HL-60 (cell line): ENCODE results near the gene NAT14.

ENCODE experiments used
- DNase-seq, 2 experiments: peaks; one replicate each; pipeline ENCODE4 v3.0.0-alpha.2; 2010 to 2020; ENCODE audit warnings: low read depth in 1 of 2, low spot score in 1 of 2
- H3K27ac ChIP-seq: fragments of 250-450 bp; sonication (Bioruptor Pico); replicated peaks from 2 replicates; pipeline ENCODE4 v1.5.1; 2020; ENCODE audit warnings: mild to moderate bottlenecking, moderate library complexity
- H3K27me3 ChIP-seq: fragments of 250-450 bp; sonication (Bioruptor Pico); 2 replicates; pipeline ENCODE4 v1.5.1; 2021; ENCODE audit warnings: mild to moderate bottlenecking, moderate library complexity; ENCODE audit not compliant: insufficient read depth, poor library complexity, severe bottlenecking
- H3K4me3 ChIP-seq: replicated peaks from 2 replicates; pipeline ENCODE4 v1.5.1; 2011; ENCODE audit warnings: mild to moderate bottlenecking, control low read depth, low read length; ENCODE audit not compliant: insufficient read depth
- GABPA ChIP-seq: IDR thresholded peaks from 2 replicates; pipeline ENCODE4 v1.6.1; 2012; ENCODE audit warnings: low read depth
- POLR2AphosphoS5 ChIP-seq: IDR thresholded peaks from 2 replicates; pipeline ENCODE4 v1.6.1; 2012; ENCODE audit warnings: low read depth
- SPI1 ChIP-seq: IDR thresholded peaks from 2 replicates; pipeline ENCODE4 v1.6.1; 2012; ENCODE audit warnings: low read depth, mild to moderate bottlenecking, borderline replicate concordance
- TF ChIP-seq, protein P1 (sequence below): IDR thresholded peaks from one replicate; pipeline ENCODE4 v1.5.1; 2011; ENCODE audit warnings: low read length, control low read depth, inconsistent platforms; ENCODE audit not compliant: insufficient read depth
- TF ChIP-seq, protein P2 (sequence below): IDR thresholded peaks from 2 replicates; pipeline ENCODE4 v1.6.1; 2012; ENCODE audit warnings: low read depth; ENCODE audit not compliant: insufficient replicate concordance

NAT14 gene

DNA sequence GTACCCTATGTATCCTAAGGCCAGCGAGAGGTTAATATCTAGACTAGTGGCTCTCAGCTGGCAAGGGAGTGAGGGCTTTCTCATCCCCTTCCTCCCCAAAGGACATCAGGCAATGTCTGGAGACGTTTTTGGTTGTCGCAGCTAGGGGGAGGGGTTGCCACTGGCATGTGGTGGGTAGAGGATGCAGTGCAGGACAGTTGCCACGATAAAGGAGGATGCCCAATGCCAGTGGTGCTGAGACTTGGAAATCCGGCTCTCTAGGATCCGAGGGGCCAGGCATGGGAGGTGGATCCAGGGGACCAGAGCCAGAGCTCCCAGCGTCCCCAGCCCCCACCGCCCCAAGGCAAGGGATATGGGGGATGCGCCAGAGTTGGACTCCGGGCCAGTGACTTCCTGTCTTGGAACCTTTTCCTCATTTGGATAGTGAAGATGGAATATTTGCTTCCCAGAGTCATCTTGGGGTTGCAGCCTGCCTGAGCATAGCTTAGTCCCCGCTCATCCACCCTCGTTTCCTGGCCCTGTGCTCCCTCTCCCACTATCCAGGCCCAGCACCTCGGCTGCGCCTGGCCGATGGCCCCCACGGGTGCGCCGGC, 8.2 kb downstream of the NAT14 start:
- H3K27me3 ChIP-seq, result peaks cover 23% of the 10 kb centered on the region
- TF ChIP-seq SPI1 (no peak), GABPA (no peak), POLR2AphosphoS5 (no peak)
- TF ChIP-seq, protein P1, sequence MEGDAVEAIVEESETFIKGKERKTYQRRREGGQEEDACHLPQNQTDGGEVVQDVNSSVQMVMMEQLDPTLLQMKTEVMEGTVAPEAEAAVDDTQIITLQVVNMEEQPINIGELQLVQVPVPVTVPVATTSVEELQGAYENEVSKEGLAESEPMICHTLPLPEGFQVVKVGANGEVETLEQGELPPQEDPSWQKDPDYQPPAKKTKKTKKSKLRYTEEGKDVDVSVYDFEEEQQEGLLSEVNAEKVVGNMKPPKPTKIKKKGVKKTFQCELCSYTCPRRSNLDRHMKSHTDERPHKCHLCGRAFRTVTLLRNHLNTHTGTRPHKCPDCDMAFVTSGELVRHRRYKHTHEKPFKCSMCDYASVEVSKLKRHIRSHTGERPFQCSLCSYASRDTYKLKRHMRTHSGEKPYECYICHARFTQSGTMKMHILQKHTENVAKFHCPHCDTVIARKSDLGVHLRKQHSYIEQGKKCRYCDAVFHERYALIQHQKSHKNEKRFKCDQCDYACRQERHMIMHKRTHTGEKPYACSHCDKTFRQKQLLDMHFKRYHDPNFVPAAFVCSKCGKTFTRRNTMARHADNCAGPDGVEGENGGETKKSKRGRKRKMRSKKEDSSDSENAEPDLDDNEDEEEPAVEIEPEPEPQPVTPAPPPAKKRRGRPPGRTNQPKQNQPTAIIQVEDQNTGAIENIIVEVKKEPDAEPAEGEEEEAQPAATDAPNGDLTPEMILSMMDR, result no peak
- TF ChIP-seq, protein P2, sequence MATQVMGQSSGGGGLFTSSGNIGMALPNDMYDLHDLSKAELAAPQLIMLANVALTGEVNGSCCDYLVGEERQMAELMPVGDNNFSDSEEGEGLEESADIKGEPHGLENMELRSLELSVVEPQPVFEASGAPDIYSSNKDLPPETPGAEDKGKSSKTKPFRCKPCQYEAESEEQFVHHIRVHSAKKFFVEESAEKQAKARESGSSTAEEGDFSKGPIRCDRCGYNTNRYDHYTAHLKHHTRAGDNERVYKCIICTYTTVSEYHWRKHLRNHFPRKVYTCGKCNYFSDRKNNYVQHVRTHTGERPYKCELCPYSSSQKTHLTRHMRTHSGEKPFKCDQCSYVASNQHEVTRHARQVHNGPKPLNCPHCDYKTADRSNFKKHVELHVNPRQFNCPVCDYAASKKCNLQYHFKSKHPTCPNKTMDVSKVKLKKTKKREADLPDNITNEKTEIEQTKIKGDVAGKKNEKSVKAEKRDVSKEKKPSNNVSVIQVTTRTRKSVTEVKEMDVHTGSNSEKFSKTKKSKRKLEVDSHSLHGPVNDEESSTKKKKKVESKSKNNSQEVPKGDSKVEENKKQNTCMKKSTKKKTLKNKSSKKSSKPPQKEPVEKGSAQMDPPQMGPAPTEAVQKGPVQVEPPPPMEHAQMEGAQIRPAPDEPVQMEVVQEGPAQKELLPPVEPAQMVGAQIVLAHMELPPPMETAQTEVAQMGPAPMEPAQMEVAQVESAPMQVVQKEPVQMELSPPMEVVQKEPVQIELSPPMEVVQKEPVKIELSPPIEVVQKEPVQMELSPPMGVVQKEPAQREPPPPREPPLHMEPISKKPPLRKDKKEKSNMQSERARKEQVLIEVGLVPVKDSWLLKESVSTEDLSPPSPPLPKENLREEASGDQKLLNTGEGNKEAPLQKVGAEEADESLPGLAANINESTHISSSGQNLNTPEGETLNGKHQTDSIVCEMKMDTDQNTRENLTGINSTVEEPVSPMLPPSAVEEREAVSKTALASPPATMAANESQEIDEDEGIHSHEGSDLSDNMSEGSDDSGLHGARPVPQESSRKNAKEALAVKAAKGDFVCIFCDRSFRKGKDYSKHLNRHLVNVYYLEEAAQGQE, result no peak
- no peak overlapping the region for H3K27ac ChIP-seq
- no peak for DNase-seq
- no peak overlapping the region for H3K4me3 ChIP-seq

DNA sequence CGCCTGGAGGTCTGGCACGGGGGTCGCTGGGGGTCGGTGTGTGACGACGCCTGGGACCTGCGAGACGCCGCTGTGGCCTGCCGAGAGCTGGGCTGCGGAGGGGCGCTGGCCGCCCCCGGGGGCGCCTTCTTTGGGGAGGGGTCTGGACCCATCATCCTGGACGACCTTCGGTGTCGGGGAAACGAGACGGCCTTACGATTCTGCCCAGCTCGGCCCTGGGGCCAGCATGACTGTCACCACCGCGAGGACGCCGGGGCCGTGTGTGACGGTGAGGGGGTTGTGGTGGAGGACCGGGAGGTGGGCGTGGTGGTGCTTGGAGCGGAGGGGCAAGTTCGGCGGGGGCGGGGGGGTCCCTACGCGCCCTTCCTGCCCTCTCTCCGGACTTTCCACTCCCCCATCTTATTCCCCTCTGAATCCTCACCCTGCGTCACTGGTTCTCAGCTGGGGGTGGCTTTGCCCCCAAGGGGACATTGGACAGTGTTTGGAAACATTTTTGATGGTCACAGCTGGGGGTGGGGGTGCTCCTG, 8.7 kb downstream of the NAT14 start:
- TF ChIP-seq, protein P2, result no peak
- TF ChIP-seq POLR2AphosphoS5, result no peak
- H3K27ac ChIP-seq, result no peak overlapping the region
- peaks cover 23% of the 10 kb centered on the region for H3K27me3 ChIP-seq
- DNase-seq, result no peak
- no peak overlapping the region for H3K4me3 ChIP-seq

DNA sequence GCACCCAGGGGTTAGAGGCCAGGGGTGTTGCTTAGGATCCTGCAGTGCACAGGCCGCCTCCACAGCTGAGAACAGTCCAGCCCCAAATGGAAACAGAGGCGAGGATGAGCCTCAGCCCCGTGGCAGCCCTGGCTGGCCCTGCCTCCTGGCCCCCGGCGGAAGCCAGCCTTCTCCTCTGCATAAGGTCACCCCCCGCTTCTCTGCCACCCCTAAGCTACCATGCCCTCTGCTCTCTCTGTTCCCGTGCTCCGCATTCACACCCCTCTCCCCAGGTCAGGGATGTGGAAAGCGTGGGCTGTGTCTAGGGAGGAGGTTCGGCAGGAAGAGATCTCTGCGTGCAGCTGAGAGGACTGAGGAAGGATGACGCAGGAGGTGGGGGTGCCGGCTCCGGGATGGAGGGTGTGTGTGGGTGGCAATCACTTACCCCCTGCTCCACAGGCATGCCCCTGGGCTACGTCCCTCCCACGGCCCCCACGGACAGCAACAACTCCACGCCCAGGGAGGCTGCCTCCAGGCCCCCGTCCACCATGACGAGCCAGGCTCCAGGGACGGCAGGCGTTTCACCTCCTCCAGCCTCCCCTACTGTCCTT, 9.3 kb downstream of the NAT14 start:
- Histone ChIP-seq H3K27me3 (peaks cover 23% of the 10 kb centered on the region), H3K4me3 (peak overlapping the region; percentile 2; the same call in 1 of the 2 replicates), H3K27ac (no peak overlapping the region)
- peak in 1 of 2 experiments; percentile 35 for DNase-seq
- TF ChIP-seq POLR2AphosphoS5 (no peak), GABPA (no peak), SPI1 (no peak)
- TF ChIP-seq, protein P1, result no peak
- TF ChIP-seq, protein P2, result no peak
